Measurements from ENCODE around the gene NPAS3. TPM values are rescaled to one million over a fixed set of nuclear protein-coding genes. Genes with fewer than 3 reads are reported as not detected.

Gene NPAS3
- total RNA-seq, 1 experiment from 2014 or later = 0.35 TPM

DNA sequence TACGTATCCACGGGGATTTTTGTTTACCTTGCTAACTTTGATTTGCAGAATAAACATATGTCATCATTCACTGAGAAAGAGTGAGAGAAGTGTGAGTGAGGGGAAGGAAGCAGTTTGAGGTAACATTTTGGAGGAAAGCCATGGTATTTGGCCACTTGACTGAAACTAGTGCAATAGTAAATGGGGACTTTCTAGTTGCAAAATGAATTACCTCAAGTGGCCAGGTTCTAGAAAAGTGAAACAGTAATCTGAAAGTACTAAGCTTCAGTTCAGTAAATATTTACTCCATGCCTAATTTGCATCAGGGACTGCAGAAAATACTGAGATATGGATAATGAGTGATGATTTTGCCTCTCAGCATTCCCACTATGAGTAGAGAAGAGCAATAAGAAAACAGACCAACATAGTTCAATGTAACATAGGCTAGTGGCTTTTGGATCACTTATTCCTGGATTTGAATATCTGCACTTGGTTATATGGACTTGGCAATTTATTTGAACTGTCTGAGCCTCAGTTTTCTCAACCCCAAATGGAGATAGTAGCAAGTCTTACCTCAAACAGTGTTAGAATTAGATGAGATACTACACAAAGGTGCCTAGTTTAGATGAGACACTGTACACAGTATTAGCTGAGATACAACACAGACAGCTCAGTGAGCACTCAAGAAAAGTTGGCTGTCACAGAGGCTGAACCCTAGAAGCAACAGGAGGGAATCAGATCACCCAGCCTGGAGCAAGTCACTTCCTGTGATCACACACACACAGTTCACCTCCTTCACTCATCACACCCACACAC lies 439.1 kb downstream of the NPAS3 start:
- intact Hi-C loops (cut with micrococcal nuclease) = no loop called here
- Mint-ChIP-seq H3K9me3 (ENCODE audit: unreplicated experiment) (no peaks in the 10 kb centered on the region), H3K4me1 (ENCODE audit: insufficient read depth, unreplicated experiment) (peaks cover 6% of the 10 kb centered on the region), H3K27me3 (ENCODE audit: insufficient read depth, unreplicated experiment) (no peaks in the 10 kb centered on the region), H3K27ac (ENCODE audit: low read depth, unreplicated experiment) (no peak overlapping the region), H3K4me3 (ENCODE audit: unreplicated experiment) (no peak overlapping the region), H3K36me3 (ENCODE audit: insufficient read depth, unreplicated experiment) (no peaks in the 10 kb centered on the region)
- BruUV-seq (replicated peaks) = no TSS peak
- ChIA-PET POLR2A (no interaction called here), CTCF (no interaction called here)
- TF ChIP-seq, protein P1, sequence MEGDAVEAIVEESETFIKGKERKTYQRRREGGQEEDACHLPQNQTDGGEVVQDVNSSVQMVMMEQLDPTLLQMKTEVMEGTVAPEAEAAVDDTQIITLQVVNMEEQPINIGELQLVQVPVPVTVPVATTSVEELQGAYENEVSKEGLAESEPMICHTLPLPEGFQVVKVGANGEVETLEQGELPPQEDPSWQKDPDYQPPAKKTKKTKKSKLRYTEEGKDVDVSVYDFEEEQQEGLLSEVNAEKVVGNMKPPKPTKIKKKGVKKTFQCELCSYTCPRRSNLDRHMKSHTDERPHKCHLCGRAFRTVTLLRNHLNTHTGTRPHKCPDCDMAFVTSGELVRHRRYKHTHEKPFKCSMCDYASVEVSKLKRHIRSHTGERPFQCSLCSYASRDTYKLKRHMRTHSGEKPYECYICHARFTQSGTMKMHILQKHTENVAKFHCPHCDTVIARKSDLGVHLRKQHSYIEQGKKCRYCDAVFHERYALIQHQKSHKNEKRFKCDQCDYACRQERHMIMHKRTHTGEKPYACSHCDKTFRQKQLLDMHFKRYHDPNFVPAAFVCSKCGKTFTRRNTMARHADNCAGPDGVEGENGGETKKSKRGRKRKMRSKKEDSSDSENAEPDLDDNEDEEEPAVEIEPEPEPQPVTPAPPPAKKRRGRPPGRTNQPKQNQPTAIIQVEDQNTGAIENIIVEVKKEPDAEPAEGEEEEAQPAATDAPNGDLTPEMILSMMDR (IDR thresholded peaks at IDR 0.05; ENCODE audit: unreplicated experiment) = no peak
- no peak for DNase-seq (ENCODE audit: unreplicated experiment)

DNA sequence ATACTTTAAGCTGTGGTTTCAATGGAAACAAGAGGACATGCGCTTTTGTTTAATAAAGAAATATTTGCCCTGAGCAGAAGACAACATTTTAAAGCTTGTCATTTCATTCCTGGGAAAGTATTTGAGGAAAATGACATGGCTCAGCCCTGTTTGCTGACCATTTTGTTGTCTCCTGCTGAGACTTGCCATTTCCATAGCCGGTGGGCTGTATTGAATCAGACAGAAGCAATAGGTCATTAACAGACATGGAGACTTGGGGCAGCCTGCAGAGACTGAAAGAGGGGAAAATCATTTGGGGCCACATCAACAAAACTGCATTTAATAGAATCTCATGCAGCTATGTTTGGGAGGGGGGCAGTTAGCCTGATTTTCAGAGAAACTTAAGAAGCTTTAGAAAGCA lies 443.0 kb downstream of the NPAS3 start:
- H3K36me3 Mint-ChIP-seq (ENCODE audit: insufficient read depth, unreplicated experiment) = no peaks in the 10 kb centered on the region
- ChIA-PET CTCF (interaction anchor here (0.6 kb wide), 1 partner anchor 16 kb away, joined by 3 read pairs; no protein-coding TSS in a partner anchor), POLR2A (no interaction called here)
- intact Hi-C loops (cut with micrococcal nuclease) = no loop called here
- TF ChIP-seq, protein P1 (IDR thresholded peaks at IDR 0.05; ENCODE audit: unreplicated experiment) = no peak
- H3K4me1 Mint-ChIP-seq (ENCODE audit: insufficient read depth, unreplicated experiment) = peaks cover 6% of the 10 kb centered on the region
- no TSS peak for BruUV-seq (replicated peaks)
- no peaks in the 10 kb centered on the region for H3K9me3 Mint-ChIP-seq (ENCODE audit: unreplicated experiment)
- no peak overlapping the region for H3K27ac Mint-ChIP-seq (ENCODE audit: low read depth, unreplicated experiment)
- DNase-seq (ENCODE audit: unreplicated experiment) = no peak
- H3K27me3 Mint-ChIP-seq (ENCODE audit: insufficient read depth, unreplicated experiment) = no peaks in the 10 kb centered on the region
- H3K4me3 Mint-ChIP-seq (ENCODE audit: unreplicated experiment) = no peak overlapping the region

DNA sequence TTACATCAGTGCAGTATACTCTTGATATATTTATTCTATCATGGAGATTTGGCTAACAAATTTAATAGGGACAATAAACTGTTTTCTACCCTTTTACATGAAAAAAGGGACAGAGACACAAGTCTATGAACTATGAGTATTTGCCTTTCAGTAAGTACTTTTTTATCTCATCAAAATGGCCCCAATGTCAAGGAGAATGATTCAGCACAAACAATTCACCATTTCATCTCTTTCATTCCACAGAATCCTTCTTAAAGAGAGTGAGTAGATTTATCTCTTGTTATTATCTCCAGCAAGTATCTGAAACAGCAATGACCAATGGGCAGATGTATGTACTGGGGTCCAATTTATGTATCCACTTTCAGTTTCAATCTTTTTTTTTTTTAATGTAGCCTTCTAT lies 447.5 kb downstream of the NPAS3 start:
- no peak for DNase-seq (ENCODE audit: unreplicated experiment)
- intact Hi-C loops (cut with micrococcal nuclease) = no loop called here
- TF ChIP-seq, protein P1 (IDR thresholded peaks at IDR 0.05; ENCODE audit: unreplicated experiment) = no peak
- H3K9me3 Mint-ChIP-seq (ENCODE audit: unreplicated experiment) = no peaks in the 10 kb centered on the region
- ChIA-PET CTCF (interaction anchor here (0.6 kb wide), 1 partner anchor 875 kb away, joined by 4 read pairs; no protein-coding TSS in a partner anchor), POLR2A (no interaction called here)
- BruUV-seq (replicated peaks) = no TSS peak
- H3K4me1 Mint-ChIP-seq (ENCODE audit: insufficient read depth, unreplicated experiment) = no peaks in the 10 kb centered on the region
- H3K4me3 Mint-ChIP-seq (ENCODE audit: unreplicated experiment) = no peak overlapping the region
- no peaks in the 10 kb centered on the region for H3K27me3 Mint-ChIP-seq (ENCODE audit: insufficient read depth, unreplicated experiment)
- no peaks in the 10 kb centered on the region for H3K36me3 Mint-ChIP-seq (ENCODE audit: insufficient read depth, unreplicated experiment)
- H3K27ac Mint-ChIP-seq (ENCODE audit: low read depth, unreplicated experiment) = no peak overlapping the region

DNA sequence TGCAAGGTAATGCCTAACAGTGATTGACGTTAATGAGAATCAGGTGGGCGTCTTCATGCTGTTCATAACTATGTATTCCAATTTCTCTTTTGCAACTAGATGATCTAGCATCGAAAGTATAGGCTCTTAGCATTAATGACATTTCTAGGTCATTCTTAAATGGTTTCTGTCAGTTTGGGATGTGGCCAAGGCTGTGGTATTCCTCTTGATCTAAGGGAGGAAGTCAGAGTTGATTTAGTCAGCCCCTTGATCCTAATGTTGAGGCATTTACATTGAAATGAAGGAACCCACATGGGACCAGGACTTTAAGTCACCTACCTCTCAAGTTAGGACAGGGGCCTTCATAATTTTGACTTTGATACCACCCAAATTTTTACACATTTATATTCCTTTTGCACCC lies 448.1 kb downstream of the NPAS3 start:
- Mint-ChIP-seq H3K9me3 (ENCODE audit: unreplicated experiment) (no peaks in the 10 kb centered on the region), H3K36me3 (ENCODE audit: insufficient read depth, unreplicated experiment) (no peaks in the 10 kb centered on the region), H3K27me3 (ENCODE audit: insufficient read depth, unreplicated experiment) (no peaks in the 10 kb centered on the region), H3K27ac (ENCODE audit: low read depth, unreplicated experiment) (no peak overlapping the region), H3K4me3 (ENCODE audit: unreplicated experiment) (no peak overlapping the region), H3K4me1 (ENCODE audit: insufficient read depth, unreplicated experiment) (no peaks in the 10 kb centered on the region)
- BruUV-seq (replicated peaks) = no TSS peak
- intact Hi-C loops (cut with micrococcal nuclease) = no loop called here
- DNase-seq (ENCODE audit: unreplicated experiment) = no peak
- CTCF ChIA-PET = interaction anchor here (0.6 to 1.4 kb wide), 2 partner anchors 18 to 431 kb away, joined by 3 read pairs; no protein-coding TSS in a partner anchor
- TF ChIP-seq, protein P1 (IDR thresholded peaks at IDR 0.05; ENCODE audit: unreplicated experiment) = no peak
- POLR2A ChIA-PET = no interaction called here
